GM10266 (cell line): ENCODE data around the gene C11orf52.

Experiments used
- DNase-seq: peaks from one replicate; pipeline ENCODE4 v3.0.0; 2012; ENCODE audit errors: extremely low spot score
- CTCF ChIP-seq: IDR thresholded peaks from 2 replicates; pipeline ENCODE4 v1.5.1; 2012; ENCODE audit warnings: mild to moderate bottlenecking, low read depth; ENCODE audit not compliant: control insufficient read depth, insufficient read depth; ENCODE audit errors: missing control alignments

The C11orf52 gene

GRCh38 chr11:111976119-111976766 is 57.5 kb downstream of the C11orf52 start:
- no peak for DNase-seq
- TF ChIP-seq CTCF: no peak
